ENCODE results near the gene RAB40C. TPM values are rescaled to one million over a fixed set of nuclear protein-coding genes. Genes with fewer than 3 reads are reported as not detected.

The RAB40C gene
- total and polyA plus RNA-seq, 4 donors, result 6.1 to 11.0 (median 9.2) TPM

DNA sequence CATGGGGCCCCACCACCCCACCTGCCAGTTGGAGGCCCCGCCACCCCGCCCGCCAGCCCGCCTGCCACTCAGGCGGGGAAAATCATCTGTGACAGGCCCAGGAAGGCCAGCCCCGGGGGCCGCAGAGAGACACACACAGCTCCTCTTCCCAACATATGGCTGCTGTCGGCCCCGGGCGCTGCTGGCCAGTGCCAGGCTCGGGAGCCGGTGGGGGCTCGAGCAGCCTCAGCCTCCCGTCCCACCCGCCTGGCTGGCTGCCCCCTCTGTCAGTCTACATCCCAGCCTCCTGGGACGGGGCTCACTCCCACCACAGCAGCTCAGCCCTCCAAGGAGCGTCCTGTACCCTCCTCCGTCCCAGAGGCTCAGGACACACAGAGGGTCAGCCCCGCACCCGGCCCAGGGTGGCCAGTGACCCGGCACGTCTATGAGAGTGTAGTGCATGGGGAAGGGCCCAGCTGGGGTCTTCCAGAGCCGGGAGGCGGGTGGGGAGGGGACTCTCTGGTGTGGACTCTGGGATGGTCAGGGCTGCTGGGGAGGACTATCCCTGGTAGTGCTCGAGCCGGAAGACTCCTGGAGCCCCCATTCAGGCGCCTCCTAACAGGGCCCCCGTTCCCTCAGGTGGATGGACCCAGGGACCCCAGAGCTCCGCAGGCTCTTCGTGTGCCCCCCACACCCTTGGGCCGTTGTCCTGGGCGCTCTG, 33.2 kb upstream of the RAB40C start:
- no peak for DNase-seq (ENCODE audit: low spot score)
- Histone ChIP-seq H3K27me3 (ENCODE audit: control insufficient read depth in 4 of 4, insufficient read depth in 4 of 4, low read length in 3 of 4) (peaks cover 0 to 5% (median under 1%) of the 10 kb centered on the region in 4 donors), H3K9me3 (ENCODE audit: control insufficient read depth in 4 of 4, low read length in 3 of 4) (no peaks in the 10 kb centered on the region), H3K4me1 (ENCODE audit: control insufficient read depth in 4 of 4, insufficient read depth in 4 of 4, low read length in 3 of 4) (peaks cover 3 to 17% (median 8%) of the 10 kb centered on the region in 4 donors), H3K4me3 (ENCODE audit: low read depth in 1 of 3, low read length in 3 of 3) (no peak overlapping the region), H3K9ac (ENCODE audit: low read depth in 1 of 2, low read length in 2 of 2) (no peak overlapping the region), H3K27ac (ENCODE audit: low read depth in 1 of 2, low read length in 2 of 2) (no peak overlapping the region), H3K36me3 (ENCODE audit: control insufficient read depth in 4 of 4, insufficient read depth in 3 of 4, low read depth in 1 of 4, low read length in 3 of 4) (peaks cover 0 to 11% (median 5%) of the 10 kb centered on the region in 4 donors)
- TF ChIP-seq SP1 (IDR thresholded peaks at IDR 0.05) (no peak), ATF3 (IDR thresholded peaks at IDR 0.05) (no peak), RAD21 (IDR thresholded peaks at IDR 0.05) (no peak), HNF4G (IDR thresholded peaks at IDR 0.05) (no peak), HNF4A (conservative IDR thresholded peaks at IDR 0.05) (no peak), EGR1 (IDR thresholded peaks at IDR 0.05; ENCODE audit: low read depth in 2 of 2) (no peak), YY1 (IDR thresholded peaks at IDR 0.05) (no peak), FOXA2 (IDR thresholded peaks at IDR 0.05) (no peak), ZBTB33 (IDR thresholded peaks at IDR 0.05) (no peak), FOXA1 (IDR thresholded peaks at IDR 0.05) (no peak), JUND (IDR thresholded peaks at IDR 0.05) (no peak), TAF1 (conservative IDR thresholded peaks at IDR 0.05) (no peak), MAX (IDR thresholded peaks at IDR 0.05) (no peak)
- TF ChIP-seq, protein P1, sequence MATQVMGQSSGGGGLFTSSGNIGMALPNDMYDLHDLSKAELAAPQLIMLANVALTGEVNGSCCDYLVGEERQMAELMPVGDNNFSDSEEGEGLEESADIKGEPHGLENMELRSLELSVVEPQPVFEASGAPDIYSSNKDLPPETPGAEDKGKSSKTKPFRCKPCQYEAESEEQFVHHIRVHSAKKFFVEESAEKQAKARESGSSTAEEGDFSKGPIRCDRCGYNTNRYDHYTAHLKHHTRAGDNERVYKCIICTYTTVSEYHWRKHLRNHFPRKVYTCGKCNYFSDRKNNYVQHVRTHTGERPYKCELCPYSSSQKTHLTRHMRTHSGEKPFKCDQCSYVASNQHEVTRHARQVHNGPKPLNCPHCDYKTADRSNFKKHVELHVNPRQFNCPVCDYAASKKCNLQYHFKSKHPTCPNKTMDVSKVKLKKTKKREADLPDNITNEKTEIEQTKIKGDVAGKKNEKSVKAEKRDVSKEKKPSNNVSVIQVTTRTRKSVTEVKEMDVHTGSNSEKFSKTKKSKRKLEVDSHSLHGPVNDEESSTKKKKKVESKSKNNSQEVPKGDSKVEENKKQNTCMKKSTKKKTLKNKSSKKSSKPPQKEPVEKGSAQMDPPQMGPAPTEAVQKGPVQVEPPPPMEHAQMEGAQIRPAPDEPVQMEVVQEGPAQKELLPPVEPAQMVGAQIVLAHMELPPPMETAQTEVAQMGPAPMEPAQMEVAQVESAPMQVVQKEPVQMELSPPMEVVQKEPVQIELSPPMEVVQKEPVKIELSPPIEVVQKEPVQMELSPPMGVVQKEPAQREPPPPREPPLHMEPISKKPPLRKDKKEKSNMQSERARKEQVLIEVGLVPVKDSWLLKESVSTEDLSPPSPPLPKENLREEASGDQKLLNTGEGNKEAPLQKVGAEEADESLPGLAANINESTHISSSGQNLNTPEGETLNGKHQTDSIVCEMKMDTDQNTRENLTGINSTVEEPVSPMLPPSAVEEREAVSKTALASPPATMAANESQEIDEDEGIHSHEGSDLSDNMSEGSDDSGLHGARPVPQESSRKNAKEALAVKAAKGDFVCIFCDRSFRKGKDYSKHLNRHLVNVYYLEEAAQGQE (IDR thresholded peaks at IDR 0.05), result no peak
- WGBS, result 92% methylated on average over 32 of the region's 32 CpGs

DNA sequence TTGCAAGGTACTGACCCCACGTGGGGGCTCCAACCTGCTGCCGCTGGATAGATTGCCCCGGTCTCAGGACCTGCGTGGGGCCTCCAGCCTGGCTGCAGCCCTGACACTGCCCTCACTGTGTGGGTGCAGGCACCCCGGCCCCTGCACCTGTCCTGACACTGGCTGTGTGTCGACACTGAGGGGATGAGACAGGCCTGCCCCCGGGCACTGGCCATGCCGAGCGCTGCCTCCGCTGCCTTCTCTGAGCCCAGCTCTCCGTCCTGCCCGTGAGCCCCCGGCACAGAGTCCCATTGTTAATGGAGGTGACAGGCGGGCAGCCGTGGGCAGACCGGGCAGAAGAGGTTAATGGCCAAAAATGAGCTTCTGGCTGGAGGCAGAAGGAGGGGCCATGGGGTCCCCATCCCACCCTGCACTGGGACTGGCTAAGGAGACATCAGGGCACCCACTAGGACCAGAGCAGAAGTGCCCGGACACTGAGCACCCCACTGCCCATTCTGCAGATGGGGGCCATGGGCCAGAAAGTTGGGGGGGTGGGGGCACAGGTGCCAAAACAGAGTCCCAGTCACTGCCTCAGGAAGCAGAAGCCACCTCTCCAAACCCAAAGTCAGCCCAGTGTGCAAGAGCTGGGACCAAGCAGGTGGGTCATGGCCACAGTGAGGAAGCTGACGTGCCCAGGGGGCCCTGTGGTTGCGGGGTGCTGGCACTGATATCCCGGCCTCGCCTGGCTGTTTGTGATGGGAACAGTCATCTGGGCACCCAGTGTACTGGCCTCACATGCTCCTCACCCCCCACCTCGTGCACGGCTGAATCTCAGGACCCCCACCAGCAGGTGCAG, 32.2 kb upstream of the RAB40C start:
- peaks cover 0 to 5% (median under 1%) of the 10 kb centered on the region in 4 donors for H3K27me3 ChIP-seq (ENCODE audit: control insufficient read depth in 4 of 4, insufficient read depth in 4 of 4, low read length in 3 of 4)

More for the DNA sequence above, 32.2 kb upstream of the RAB40C start:
- Histone ChIP-seq H3K36me3 (ENCODE audit: control insufficient read depth in 4 of 4, insufficient read depth in 3 of 4, low read depth in 1 of 4, low read length in 3 of 4) (peaks cover 0 to 6% (median 2%) of the 10 kb centered on the region in 4 donors), H3K4me3 (ENCODE audit: low read depth in 1 of 3, low read length in 3 of 3) (no peak overlapping the region), H3K27ac (ENCODE audit: low read depth in 1 of 2, low read length in 2 of 2) (no peak overlapping the region), H3K4me1 (ENCODE audit: control insufficient read depth in 4 of 4, insufficient read depth in 4 of 4, low read length in 3 of 4) (peaks cover 3 to 17% (median 8%) of the 10 kb centered on the region in 4 donors), H3K9ac (ENCODE audit: low read depth in 1 of 2, low read length in 2 of 2) (no peak overlapping the region), H3K9me3 (ENCODE audit: control insufficient read depth in 4 of 4, low read length in 3 of 4) (no peaks in the 10 kb centered on the region)
- no peak for DNase-seq (ENCODE audit: low spot score)
- TF ChIP-seq EGR1 (IDR thresholded peaks at IDR 0.05; ENCODE audit: low read depth in 2 of 2) (no peak), HNF4G (IDR thresholded peaks at IDR 0.05) (no peak), YY1 (IDR thresholded peaks at IDR 0.05) (no peak), FOXA1 (IDR thresholded peaks at IDR 0.05) (no peak), SP1 (IDR thresholded peaks at IDR 0.05) (no peak), NR2F2 (IDR thresholded peaks at IDR 0.05) (no peak)
- 89% methylated on average over 23 of the region's 23 CpGs for WGBS

All from liver (tissue), 9 donors.